ENCODE data around the gene ACP1.

Gene ACP1

DNA sequence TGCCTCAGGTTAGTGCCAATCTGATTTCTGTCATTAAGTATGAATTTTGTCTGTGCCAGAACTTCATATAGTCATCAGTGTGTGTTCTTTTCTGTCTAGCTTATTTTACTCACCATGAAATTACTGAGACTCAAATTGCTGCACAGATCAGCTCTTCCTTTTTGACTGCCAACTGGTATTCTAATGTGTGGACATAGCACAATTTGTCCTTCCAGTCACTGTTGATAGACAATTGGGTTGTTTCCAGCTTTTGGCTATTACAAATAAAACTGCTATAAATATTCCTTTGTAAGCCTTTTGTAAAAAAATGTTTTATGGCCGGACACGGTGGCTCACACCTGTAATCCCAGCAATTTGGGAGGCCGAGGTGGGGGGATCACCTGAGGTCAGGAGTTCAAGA lies 8.7 kb upstream of the ACP1 start:
- no peak for DNase-seq

DNA sequence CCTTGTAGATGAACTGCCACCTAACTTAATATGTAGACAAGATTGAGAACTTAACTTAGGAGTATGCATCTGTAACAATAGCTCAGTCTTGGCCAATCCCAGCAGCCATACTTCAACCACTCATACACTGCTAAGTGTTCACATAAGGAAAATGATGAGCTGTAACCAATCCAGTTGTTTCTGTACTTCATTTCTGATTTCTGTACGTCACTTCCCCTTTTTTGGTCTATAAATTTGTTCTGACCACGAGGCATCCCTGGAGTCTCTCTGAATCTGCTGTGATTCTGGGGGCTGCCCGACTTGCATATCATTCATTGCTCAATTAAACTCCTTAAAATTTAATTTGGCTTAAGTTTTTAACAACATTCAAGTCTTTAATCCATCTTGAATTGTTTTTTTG lies 7.3 kb upstream of the ACP1 start:
- DNase-seq: no peak

GRCh38 chr2:257842-258241 lies 6.9 kb upstream of the ACP1 start:
- DNase-seq: no peak

GRCh38 chr2:258933-259332 lies 5.8 kb upstream of the ACP1 start:
- DNase-seq: no peak

GRCh38 chr2:259789-260331 lies 4.9 kb upstream of the ACP1 start:
- no peak for DNase-seq

- DNase-seq: no peak
Measured at GRCh38 chr2:260507-261161, 4.1 kb upstream of the ACP1 start.

- DNase-seq: no peak
Measured at GRCh38 chr2:262117-262516, 2.6 kb upstream of the ACP1 start.

DNA sequence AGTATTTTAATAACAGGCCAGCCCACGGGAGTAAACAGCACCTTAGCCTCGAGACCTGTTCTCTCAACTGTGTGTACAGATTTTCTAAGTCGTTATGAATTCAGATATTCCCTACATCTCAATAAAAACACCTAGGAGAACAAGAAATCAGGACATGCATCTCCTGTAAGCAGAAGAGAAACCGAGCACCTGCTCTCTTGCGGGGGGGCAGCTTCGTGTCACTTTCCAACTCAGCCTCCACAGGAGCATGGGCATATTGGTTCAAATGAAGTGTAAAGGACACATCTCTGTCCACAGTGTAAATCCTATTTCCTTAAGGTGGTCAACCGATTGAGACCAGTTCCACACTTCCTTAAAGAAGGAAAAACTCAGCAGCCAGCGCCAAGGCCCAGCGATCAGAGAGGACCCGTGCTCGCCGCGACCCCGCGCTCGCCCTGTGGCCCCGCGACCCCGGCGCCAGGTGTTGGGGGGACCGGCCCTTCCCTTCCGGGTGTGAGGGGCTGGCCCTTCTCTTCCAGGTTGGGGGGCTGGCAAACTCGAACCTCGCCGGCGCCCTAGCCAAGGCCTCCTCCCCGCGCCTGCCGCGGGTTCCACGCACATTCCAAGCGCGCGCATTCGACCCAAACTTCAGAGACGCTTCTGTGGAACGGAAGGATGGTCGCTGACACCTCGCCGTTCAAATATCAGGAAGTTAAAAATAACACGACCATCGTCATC lies 1.6 kb upstream of the ACP1 start:
- no peak for DNase-seq

GRCh38 chr2:263774-264492 lies 814 bp upstream of the ACP1 start, which contains the start of gene SH3YL1:
TSS of gene SH3YL1 (minus strand) at chr2:264032. CDS start at chr2:263984, 48 bp downstream.
- DNase-seq: peak; percentile 69

GRCh38 chr2:268323-268722 lies 3.6 kb downstream of the ACP1 start:
- DNase-seq: no peak

- no peak for DNase-seq
Measured at GRCh38 chr2:269356-270030, 4.7 kb downstream of the ACP1 start.

DNA sequence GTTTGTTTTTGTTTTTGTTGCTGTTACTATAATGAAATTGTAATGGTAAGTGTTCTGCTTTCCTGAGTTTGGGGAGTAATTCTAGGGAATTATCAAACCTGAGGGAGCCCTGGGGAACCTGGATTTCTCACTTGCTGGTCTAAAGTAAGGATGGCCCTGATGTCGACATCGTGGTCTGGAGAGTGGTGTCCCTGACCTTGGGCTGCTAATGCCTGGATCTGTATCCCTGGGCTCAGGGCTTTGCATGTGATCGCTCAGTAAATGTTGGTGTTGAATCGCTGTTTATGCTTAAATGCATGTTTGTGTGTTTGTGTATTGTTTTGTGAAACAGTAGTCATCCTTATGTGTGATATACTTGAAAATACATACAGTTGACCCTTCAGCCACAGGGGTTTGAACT lies 6.1 kb downstream of the ACP1 start:
- DNase-seq: no peak

GRCh38 chr2:271917-272316 lies 7.2 kb downstream of the ACP1 start:
- DNase-seq: no peak

DNA sequence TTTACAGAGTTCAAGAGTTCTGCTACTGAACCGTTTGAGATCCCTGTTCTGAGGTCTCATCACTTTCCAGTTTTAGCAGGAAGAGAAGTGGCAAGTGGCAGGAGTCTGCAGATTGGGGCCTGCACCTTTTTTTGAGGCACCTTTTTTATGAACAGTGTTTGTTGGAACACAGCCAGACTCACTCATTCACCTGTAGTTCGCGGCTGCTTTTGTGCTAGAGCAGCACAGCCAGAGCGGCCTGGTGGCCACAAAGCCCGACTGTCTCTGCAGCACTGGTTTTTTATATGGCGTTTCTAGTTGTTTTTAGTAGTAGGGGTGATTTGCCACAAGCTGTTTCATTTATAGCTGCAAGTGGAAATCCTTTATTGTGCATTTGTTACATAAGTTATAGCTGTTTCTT lies 8.6 kb downstream of the ACP1 start:
- no peak for DNase-seq

GRCh38 chr2:274503-274902 lies 9.8 kb downstream of the ACP1 start:
- DNase-seq: no peak

DNA sequence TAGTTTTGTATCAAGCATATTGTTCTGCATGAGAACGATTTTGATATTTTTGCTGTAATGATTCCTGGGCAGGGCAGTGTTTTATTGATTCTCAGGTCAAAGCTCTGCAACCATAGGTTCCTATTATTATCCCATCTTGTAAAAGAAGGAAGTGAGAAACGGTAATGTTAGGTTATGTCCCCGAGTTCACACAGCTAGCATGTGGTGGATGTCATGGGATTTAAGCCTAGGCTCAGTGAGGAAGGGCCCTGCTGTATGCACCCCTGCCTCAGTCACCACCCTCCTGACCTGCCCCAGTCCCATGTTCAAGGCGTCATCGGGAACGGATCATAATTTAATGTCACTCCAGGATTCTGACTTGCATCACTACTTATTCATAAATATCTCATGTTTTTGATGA lies 10.7 kb downstream of the ACP1 start:
- DNase-seq: no peak

- no peak for DNase-seq
Measured at GRCh38 chr2:278312-278926, 13.7 kb downstream of the ACP1 start.

GRCh38 chr2:278927-279320 lies 14.2 kb downstream of the ACP1 start:
- DNase-seq: no peak

GRCh38 chr2:279366-279765 lies 14.6 kb downstream of the ACP1 start:
- DNase-seq: no peak

DNA sequence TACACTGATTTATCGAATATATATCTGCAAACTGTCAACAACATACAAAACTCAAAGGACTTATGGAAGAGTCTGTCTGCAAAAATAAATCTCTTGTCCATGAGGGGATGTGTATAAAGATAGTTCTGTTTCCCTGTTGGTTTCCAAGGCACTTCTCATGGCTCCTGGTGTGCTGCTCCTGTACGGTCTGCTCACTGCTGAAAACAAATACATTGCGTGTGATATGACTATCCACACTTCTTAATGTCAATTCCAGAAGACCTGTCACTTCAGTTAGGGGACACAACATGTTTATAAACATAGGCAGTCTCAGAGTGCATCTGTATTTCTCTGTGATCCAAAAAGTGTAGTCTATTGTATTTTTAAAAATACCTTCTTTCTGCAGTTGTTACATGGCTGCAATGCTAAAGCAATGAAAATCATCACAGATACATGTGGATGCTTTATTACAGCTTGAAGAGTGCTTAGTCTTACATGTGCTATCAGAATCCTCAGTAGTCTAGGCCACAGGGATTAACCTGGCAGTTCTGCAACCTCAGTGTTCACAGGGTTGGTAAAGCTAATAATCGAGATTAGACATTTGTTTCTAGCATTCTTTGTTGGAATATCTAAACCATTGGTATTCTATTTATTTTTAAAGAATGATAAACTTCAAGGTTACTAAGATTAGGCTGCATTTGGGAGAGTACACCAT lies 15.4 kb downstream of the ACP1 start:
- DNase-seq: no peak

- DNase-seq: no peak
Measured at GRCh38 chr2:280650-281110, 15.9 kb downstream of the ACP1 start.

DNA sequence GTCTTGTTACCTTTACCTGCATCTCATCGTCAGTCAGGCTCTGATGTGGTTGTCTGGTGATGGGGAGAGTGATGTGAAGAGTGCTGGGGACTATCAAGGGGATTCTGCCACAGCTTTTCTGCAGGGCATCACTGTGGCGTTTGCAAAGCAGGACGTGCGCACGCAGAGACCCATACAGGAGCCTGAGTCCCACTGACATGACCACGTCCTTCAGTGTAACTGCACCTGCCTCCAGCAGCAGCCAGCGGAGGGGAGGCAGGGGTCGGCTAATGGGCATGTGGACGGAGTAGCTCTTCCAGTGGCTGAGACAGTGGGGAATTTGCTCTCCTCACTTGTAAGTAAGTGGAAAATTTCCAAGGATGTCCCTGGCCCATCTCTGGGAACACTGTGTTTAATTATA lies 16.6 kb downstream of the ACP1 start:
- DNase-seq: no peak
